ENCODE results near the gene TET3. TPM values are rescaled to one million over a fixed set of nuclear protein-coding genes. Genes with fewer than 3 reads are reported as not detected.
"Not testable (repeated sequence)": the region's sequence is repeated elsewhere in the genome, so short reads cannot be mapped to it uniquely, and the experiment has no call there.

The TET3 gene
- total RNA-seq, result 15.9 TPM

DNA sequence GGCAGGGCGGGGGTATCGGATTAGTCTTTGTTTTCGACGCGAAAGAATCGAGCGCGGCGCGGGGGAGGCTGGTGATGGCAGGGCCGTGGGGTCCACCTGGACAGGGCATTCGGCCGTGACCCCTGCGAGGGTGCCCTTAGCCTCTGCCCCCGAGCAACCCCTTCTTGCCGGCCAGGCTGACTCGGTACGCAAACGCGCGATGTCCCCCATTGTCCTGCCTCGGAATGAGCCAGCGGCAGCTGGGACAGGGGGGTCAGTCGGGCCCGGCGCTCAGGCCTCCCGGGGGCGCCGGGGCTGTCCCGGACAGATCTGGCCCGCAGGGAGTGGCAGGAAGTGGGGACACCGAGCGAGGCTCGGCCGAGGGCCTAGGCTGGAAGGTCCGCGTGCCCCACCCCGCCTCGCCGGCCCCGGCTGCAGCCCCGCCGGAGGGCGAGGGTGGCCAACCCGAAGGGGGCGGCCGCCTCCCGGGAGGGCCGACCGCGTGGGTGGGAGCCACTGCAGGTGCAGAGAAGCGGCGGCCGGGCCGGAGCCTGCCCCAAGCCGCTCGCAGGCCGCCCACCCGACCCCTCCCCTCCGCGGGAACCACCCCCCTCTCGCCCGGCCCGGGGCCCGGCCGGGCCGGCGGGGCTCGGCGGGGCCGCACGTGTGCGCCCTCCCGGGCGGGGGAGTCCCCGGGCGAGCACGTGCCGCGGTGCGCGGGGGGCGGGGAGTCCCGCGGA, at the start of gene TET3:
TET3 (plus strand) TSS at position 708 of the 719 bp plus-strand sequence. CDS start 1,494 bp downstream, outside the sequence.
- DNase-seq, result no peak

DNA sequence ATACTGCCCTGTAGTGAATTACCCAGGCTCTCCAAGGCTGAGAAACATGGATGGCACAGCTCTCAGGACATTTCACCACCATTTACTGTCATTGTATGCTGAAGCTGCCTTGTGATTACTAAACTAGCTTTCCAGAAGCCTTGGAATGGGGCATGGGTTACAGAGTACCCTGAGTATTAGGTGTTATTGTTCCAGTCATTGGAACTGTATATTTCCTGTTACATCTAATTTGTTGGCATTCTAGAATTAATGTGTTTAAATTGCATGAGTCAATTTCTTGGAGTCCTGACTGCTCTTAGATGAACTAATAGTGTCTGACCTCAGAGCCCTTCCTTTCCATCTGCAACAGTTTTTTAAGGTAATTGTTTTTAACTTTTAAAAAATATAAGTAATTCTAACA, 49.1 kb upstream of the TET3 start:
- DNase-seq, result no peak

DNA sequence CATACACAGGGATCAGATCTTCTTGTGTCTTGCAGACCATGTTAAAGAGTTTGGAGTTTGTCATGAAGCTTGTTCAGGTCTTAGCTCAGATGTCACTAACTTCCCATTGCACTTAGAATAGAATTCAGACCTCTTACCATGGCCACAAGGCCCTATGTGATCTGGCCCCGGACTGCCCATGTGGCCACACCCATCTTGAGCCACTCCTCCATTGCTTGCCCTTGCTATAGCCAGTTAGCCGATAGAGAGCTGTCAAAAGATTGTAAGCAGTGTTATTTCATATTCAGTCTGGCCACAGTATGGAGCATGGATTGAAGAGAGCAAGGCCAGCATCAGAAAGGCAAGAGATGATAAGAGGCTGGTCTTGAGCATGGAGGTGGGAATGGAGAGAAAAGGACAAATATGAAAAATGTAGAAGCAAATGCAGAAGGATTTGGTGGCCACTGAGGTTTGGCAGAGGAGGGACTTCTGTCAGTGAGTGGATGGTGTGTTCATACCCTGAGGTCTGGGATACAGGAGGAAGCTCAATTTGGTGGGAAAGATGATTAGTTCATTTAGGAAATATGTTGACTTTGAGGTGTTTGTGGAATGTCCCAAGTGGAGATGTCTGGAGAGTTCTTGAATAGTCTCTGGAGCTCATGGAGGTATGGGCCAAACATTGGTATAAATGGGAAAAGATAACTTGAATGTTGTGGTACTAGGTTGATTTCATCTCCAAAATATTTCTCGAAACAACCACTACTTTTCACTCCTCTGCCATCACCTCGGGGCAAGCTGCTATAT, 47.4 kb upstream of the TET3 start:
- no peak for DNase-seq

DNA sequence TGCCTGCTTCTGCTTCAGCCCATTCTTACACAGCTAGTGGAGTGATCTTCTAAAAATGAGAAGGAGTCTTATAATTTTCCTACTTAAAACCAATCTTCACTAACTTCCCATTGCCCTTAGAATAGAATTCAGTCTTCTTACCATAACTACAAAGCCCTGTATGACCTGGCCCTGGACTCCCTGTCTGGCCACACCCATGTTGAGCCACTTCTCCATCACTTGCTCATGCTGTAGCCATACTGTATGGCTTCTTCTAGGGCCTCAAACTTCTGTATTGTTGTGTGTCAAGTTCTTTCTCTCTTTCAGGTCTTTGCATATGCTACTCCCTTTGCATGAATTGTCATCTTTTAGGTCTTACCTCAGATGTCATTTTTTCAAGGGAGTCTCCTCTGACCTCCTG, 46.8 kb upstream of the TET3 start:
- DNase-seq, result no peak

DNA sequence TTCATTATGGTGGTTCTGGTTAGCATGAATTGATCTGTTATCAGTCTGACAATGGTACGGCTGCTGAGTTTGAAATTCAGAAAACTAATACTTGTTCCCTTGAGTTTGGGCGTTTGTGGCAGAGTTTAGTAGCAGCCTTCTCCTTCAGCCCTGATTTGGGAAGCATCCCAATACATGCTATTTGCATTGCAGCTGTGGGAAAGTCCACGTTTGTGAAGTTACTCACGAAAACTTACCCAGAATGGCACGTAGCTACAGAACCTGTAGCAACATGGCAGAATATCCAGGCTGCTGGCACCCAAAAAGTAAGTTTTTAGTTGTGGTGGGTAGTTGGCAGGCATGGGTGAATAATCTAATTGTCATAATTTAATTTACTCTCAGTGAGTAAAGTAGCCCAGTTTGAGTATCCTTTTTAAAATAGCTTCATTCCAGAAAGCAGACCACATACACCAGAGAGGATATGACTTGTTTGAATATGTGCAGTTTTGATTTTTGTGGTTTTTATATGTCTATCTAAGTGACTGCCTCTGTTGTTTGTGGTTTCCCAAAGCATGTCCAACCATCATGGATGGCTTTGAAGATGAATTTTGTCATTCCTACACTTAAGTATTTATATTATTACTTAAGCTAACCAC, 45.9 kb upstream of the TET3 start:
- DNase-seq, result no peak

DNA sequence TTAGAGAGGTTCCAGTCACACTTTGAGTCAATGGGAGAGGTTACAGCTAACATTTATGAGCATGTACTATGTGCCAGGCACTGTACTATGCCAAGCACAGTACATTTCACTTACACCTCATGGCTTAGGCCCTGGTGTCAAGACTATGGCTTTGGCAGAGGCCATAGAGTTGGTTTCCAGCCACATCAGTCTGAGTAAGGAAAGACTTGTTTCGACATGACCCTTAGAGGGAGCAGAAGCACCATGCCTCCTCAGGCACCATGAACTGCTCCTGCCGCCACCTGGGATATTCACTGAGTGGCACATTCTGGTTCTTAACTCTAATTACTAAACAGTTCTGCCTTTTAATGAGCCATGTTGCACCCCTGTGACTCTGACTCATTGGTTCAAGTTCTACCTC, 45.3 kb upstream of the TET3 start:
- no peak for DNase-seq

DNA sequence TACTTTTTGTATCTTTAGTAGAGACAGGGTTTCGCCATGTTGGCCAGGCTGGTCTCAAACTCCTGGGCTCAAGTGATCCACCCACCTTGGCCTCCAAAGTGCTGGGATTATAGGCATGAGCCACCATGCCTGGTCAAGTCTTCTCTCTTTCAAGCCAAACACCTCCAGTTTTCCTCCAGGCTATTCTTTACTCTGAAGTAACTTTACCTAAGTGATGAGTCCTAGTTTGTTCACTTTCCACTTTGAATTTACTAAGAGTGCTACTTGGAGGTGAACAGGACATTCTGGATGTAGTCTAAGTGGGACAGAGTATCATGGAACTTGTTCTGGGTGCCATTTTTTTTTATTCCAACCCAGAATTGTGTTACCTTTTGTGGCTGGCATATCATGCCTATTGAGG, 44.6 kb upstream of the TET3 start:
- DNase-seq, result not testable (repeated sequence)

DNA sequence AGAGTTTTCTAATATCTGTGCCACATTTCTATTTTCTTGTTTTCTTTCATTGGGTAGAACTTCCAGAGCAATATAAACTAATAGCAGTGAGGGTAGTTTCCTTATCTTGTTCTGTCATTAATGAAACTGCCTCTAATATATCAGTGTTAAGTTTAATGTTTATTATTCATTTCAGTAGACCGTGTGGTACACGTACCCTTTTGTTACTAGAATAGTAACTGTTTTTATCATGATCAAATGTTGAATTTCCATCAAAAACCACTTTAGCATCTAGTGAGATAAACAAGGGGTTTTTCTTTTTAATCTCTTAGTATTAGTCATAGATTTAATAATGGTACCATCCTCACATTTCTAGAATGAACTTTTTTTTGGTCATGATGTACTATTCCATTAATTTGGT, 42.0 kb upstream of the TET3 start:
- no peak for DNase-seq

DNA sequence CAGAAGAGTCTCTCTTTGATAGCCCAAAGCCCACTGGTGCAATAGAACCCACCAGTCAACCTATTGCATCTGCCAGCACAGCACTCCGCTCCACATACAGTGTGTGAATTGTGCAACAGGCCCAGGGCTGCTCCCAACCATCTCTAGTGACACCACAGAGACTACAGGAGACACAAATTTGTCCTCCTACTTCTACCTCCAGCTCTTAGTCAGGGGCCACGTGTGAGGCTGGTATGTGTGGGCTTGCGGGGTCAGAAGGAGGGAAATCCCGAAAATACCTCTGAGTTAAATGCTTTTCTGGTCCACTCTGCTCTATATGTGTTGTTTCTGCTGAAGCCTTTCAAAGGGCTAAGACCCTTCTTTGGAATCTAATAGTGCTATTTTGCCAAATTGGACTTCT, 40.0 kb upstream of the TET3 start:
- DNase-seq, result no peak

DNA sequence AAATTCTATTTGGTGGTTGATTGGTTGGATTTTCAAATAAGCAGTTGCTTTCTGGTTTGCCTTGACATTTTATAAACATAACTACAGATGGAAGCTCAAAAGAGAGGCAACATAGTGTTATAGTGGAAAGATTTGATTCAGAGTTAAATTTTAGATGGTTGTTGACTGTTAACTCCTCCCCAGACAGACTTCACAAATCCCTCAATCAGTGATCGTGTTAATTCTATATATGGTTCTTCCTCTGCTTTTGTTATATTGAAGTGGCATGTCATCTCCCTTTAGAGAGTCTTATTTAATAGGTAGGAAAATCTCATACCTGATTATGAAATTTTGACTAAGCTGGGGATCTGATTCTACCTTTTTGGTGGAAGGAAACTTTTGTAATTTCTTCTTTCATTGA, 38.5 kb upstream of the TET3 start:
- DNase-seq, result no peak

DNA sequence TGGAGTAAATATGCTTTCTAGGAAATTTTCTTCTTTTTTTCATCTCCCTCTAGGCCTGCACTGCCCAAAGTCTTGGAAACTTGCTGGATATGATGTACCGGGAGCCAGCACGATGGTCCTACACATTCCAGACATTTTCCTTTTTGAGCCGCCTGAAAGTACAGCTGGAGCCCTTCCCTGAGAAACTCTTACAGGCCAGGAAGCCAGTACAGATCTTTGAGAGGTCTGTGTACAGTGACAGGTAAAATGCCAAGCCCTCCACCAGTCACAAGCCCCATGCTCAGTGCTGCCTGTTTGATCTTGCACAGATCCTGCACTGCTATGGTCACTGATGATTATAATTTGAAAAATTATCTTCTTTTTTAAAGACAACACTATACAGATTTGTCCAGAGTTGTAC, 38.0 kb upstream of the TET3 start:
- DNase-seq, result no peak

DNA sequence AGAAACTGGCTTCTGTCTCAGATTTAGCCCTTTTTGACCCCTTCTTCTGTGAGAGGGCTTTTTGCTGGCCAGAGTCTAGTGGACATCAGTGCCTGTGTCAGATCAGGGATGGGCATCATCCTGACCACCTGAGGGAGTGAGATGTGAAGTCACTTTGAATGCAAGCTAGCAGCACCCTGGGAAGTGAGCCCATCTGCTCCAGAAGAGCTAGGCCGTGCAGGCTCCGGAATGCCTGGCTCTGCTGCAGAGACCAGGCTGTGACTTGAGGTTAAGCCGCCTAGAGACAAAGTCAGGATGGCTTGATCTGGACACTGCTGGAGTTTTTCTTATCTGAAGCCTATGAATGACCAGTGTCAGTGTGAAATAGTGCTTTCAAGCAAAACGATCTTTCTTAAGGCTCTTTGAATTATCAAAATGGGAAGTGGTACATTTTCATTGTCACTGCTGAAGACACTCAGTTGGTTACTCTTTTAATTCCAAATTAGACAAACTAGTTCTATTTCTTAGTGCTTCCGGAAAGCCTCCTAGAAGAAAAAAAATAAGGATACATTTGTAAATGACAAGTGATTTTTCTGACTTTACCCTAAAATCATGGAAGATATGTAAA, 37.2 kb upstream of the TET3 start:
- DNase-seq, result no peak

DNA sequence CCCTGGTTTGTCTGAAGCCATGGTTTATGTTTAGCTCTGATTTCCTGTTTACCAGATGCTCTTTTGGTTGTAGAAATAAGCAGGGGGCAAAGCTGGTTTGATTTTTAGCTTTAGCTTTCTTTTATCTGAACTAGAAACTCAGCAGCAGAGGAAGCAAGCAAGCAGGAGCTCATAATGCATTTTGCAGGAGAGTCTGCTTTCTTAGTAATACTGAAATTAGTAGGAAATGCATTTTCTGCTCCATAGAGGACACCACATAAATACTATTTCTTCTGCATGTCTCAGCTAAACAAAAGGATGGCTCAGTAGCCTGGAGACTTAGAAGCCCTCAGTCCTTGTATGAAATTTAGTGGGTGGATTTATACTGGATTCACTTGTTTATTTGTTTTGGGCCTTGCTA, 34.9 kb upstream of the TET3 start:
- DNase-seq, result no peak

DNA sequence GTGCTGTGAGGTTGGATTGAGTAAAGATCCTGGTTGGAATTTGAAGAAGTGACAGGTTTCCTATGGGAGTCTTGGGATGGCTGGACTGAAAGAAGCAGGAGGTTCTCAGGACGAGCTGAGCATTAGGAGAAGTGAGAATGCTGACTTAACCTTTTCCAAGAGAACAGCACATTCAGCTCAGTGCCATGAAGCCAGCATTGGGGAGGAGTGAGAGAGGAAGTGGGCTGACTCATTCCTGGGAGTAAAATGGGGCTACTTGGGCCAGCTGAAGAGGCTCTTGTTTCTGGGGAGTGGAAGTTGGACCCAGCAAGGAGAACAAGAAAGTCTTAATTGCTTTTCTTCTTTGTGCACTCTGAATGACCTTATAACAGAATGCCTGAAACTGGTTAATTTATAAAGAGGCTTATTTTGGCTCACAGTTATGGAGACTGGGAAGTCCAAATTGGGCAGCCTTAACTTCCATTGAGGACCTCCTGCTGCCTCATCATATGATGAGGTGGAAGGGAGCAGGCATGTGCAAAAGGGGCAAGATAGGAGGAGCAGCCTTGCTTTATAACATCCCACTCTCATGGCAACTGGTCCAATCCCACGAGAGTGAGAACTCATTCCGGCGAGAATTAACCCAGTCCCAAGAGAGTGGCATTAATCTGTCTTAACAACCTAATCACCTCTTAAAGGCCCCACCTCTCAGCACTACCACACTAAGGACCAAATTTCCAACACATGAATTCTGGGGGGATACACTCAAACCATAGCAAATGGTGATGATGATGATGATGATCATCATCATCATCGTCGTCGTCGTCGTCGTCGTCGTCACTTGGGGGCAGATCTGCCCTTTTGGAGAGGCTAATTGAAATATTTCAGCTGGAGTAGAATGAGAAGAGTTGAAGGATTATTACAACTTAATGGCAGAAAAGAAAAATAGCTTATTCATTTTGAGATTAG, 31.9 kb upstream of the TET3 start:
- DNase-seq, result no peak

DNA sequence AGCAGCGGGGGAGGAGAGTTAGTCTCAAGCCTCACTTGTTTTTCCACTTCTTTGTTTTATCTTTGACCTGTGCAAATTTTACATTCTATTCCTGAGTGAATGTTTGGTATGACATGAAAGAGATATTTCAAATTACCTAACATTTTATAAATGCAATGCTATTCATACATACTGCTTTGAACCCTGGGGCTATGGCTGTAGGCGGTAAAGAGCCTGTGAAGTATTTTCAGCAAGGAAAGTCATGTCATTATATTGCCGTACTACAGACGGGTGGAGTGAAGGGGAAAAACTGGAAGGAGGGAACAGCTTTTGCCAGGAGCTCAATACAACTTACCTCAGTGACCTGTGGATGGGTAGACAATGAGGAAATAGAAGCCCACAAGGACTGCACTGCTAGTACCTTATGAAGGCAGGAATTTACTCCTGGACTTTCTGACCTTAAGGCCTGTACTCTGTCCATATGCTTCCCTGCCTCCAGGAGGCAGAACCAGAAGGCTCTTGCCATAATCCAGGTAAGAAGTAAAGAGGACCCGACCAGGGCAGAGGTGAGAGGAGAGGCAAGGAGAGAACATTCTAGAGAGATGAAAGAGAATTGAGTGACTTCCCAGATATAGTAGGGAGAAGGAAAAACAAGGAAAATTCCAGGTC, 28.4 kb upstream of the TET3 start:
- DNase-seq, result no peak

DNA sequence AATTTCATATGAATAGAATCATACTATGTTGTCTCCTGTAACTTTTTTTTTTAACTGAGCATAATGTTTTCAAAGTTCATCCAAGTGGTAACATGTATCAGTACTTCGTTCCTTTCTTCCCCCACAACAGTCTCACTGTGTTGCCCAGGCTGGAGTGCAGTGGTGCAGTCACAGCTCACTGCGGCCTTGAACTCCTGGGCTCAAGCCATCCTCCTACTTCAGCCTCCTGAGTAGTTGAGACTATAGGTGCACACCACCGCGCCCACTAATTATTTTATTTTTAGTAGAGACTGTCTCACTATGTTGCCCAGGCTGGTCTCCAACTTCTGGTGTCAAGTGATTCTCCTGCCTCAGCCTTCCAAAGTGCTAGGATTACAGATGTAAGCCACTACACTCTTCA, 23.4 kb upstream of the TET3 start:
- DNase-seq, result no peak

DNA sequence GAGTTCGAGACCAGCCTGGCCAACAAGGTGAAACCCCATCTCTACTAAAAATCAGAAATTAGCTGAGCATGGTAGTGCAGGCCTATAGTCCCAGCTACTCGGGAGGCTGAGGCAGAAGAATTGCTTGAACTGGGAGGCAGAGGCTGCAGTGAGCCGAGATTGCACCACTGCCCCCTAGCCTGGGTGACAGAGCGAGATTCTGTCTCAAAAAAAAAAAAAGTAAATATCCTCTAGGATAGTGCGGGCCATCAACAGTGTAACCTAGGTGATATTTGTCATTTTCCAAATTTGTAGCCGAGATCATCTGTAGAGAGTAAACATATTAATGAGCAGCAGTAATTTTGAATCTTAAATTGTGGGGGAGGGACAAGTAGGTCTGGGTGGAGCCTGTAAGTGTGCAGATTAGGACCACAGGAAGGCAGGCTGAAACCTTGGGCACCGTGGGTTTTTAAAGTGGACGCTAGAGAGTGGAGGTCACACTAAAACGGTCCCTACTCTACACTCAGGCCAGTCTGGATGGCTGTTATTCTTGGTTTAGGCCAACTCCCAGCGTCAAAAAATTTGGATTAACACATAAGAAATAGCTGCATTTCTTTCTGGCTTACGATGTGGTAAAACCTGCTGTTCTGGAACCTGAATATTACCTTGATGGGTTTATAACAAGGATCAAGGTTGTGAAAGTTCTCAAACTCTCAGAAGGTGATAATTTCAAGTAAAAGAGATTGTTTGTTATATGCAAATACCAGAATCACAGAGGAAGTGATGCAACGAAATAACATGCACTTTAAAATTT, 22.7 kb upstream of the TET3 start:
- no peak for DNase-seq

DNA sequence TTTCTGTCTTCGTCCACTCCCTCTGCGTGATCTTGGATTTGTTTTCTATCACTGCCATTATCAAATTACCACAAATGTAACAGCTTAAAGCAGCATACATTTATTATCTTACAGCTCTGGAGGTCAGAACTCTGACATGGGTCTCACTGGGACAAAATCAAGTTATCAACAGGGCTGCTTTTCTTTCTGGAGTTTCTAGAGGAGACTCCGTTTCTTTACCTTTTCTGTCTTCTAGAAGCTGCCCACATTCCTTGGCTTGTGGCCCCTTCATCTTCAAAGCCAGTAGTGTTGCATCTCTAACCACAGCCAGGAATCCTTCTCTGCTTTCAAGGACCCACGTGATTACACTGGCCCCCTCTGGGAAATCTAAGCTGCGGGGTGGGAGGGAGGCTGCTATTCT, 21.9 kb upstream of the TET3 start:
- no peak for DNase-seq

DNA sequence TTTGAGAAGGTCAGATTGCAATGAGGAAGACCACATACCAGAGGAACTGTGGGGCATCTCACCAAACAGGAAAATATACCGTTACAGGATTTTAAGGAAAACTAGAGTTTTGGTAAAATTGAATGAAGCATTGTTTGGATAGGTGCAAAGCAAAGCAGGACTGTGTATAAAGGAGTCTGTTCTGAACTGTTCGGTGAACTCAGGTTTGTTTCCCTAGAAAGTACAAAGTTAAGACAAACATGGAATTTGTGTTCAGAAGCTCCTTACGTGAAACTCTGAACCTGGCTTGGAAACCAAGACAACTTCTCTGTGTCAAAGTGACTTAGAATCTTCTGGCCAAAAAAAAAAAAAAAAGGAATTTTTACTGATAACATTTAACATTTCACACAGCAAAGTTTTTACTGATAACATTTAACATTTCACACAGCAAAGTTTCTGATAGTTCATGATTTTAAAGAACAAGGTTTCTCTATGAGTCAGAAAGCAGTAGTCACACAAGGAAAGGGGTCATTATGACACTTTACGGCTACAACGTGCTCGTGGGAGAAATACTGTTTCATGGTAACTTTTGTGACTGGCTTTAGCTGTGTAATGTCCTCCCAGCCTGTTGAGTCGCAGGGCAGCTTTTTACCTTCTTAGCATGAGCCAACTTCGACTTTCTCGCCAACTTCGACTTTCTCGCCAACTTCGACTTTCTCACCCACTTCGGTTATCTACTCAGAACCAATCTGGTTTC, 21.2 kb upstream of the TET3 start:
- DNase-seq, result no peak

DNA sequence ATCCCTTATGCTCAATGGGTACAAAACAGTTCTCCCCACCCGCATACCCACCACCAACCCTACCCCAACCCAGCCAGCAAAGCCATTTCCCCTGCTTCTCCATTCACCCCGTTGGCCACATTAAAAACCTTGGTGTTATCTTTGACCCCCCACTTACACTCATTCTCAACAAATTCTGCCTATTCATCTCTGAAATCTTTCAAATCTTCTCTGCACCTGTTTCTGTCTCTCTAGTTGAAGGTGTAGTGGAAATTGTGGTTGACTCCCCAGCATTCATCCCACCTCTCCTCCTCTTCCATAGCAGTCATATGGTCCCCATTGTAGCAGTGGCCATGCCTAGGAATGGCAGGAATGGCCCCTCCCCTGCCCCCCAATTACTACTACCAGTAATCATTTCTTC, 20.5 kb upstream of the TET3 start:
- no peak for DNase-seq

Data from skin of body (tissue), 2 donors.